SIG-M5 treated with dmso at 0.1 percent for 504 hours (cell line): ENCODE results near the gene ISY1.
"Not testable (repeated sequence)": the region's sequence is repeated elsewhere in the genome, so short reads cannot be mapped to it uniquely, and the experiment has no call there.

Experiments used
- DNase-seq: peaks from one replicate; lab custom pipeline; 2025; ENCODE audit not compliant: unreplicated experiment; lab: John Stamatoyannopoulos, UW

The ISY1 gene

DNA sequence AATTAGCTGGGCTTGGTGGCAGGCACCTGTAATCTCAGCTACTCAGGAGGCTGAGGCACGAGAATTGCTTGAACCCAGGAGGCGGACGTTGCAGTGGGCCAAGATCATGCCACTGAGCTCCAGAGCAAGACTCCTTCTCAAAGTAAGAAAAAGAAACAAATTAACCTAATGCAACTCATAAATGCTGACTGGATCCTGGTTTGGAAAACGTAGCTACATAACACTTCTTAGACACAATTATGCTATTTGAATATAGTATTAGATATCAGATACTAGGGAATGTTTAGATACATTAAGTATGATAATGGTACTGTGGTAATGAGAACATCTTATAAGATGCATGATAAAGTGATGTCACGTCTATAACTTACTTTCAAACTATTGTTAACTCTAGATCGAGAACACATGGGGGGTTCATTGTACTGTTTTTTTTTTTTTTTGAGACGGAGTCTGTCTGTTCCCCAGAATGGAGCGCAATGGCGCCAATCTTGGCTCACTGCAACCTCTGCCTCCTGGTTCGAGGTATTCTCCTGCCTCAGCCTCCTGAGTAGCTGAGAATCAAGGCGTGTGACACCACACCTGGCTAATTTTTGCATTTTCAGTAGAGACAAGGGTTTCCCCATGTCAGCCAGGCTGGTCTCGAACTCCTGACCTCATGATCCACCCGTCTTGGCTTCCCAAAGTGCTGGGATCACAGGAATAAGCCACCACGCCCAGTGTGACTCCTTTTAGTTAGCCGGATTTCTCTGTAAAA, 5.9 kb upstream of the ISY1 start:
- no peak for DNase-seq

- not testable (repeated sequence) for DNase-seq
Observed at GRCh38 chr3:129165594-129165993, 4.7 kb upstream of the ISY1 start.

DNA sequence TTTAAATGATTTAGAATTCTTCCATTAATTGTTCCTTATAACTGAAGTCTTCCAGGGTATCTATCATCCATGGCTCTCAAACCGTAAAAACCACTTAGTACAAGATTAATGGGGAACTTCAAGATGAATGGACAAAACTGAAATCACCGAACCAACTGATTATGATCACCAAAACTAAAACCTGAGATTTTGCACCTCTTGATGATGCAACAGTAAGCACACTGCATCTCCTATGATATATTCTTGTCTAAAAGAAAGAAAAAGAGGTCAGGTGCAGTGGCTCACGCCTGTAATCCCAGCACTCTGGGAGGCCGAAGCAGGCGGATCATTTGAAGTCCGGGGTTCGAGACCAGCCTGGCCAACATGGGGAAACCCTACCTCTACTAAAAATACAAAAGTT, 3.6 kb upstream of the ISY1 start:
- no peak for DNase-seq

GRCh38 chr3:129162729-129163579, 2.1 kb upstream of the ISY1 start:
- DNase-seq = peak; percentile 34

GRCh38 chr3:129161860-129162271, 1.0 kb upstream of the ISY1 start:
- DNase-seq = peak; percentile 42

DNA sequence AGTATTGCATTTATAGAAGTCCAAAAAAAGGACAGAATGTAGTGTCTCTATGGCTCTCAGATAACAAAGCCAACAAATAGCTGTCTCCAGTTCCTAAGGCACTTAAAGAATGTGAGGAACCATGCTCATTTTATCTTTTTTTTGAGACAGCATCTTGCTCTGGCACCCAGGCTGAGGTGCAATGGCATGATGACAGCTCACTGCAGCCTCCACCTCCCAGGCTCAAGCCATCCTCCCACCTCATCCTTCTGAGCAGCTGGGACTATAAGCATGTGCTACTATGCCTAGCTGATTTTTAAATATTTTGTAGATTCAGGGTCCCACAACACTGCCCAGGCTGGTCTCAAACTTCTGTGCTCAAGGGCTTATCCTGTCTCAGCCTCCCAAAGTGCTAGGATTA, 16.1 kb downstream of the ISY1 start:
- DNase-seq = no peak

GRCh38 chr3:129141011-129141410, 19.9 kb downstream of the ISY1 start:
- DNase-seq = not testable (repeated sequence)

DNA sequence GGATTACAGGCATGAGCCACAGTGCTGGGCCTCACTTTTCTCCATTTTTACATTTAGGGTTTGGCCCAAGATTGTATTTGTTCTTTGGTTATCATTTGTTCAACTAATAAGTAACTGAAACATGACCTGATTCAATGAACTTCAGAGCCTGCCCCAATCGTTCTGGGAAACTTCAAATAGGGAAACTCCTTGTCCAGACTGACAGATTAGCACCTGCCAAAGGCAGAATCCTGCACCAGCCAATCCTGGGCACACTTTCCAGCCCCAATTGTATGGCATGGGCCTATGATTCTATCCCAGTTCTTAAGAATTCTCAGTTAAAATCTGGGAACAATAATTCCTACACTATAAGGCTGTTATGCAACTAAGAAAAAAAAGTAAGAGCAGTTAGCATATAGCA, 21.0 kb downstream of the ISY1 start:
- DNase-seq = no peak

DNA sequence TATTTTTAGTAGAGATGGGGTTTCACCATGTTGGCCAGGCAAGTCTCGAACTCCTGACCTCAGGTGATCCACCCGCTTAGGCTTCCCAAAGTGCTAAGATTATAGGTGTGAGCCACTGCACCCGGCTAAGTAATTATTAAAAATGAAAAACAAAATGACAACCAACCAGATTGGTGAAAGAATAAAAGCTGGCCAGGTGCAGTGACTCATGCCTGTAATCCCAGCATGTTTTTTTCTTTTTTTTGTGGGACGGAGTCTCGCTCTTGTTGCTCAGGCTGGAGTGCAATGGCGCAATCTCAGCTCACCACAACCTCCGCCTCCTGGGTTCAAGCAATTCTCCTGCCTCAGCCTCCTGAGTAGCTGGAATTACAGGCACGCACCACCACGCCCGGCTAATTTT, 24.6 kb downstream of the ISY1 start:
- DNase-seq = not testable (repeated sequence)

- no peak for DNase-seq
Observed at GRCh38 chr3:129132097-129132866, 28.6 kb downstream of the ISY1 start.

- no peak for DNase-seq
Observed at GRCh38 chr3:129131465-129132088, 29.3 kb downstream of the ISY1 start.

- DNase-seq = no peak
Observed at GRCh38 chr3:129130291-129130813, 30.5 kb downstream of the ISY1 start.

- no peak for DNase-seq
Observed at GRCh38 chr3:129128357-129129155, 32.3 kb downstream of the ISY1 start.

GRCh38 chr3:129126726-129127280, 34.1 kb downstream of the ISY1 start:
- no peak for DNase-seq

DNA sequence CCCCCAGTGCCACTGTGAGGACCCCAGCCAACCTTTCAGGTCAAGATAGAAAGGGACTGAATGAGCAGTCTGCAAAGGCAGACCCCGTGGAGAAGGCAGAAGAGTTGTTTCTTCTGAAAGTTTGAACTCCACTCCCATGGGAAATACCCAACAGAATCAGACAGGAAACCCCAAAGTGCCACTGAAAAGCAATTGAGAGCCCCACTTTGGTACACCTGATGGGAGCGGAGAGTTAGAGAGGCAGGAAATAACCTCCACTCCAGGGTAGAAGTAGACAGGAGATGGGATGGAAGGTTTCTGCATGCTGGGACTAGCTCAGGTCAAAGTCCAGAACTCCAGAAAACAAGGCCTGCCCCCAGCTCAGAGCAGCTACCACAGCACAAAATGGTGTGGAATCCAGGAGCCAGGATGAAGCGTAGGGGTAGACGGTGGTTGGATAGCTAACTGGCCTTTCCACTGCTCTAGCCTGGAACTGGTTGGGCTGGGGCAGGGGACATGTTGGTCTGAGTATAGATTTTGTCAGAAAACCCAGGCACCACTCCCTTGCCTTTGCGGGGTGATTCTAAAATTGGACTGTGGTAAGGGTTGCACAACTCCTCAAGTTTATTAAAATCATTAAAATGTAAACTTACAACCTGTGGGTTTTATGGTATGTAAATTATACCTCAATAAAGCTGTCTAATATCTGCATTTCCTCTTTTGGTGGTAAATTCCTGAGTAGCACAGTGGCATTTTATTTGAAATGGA, 37.4 kb downstream of the ISY1 start:
- peak; percentile 75 for DNase-seq

- DNase-seq = no peak
Observed at GRCh38 chr3:129122412-129123011, 38.4 kb downstream of the ISY1 start.

GRCh38 chr3:129121792-129122411, 39.0 kb downstream of the ISY1 start, which contains the start of gene RAB43:
RAB43 (minus strand) TSS chr3:129121804; CDS start chr3:129121489, 315 bp downstream.
- DNase-seq = peak; percentile 81
